Epidermal melanocyte (primary cell): Measurements from ENCODE around the gene FSTL4.
"Not testable (repeated sequence)": the region's sequence is repeated elsewhere in the genome, so short reads cannot be mapped to it uniquely, and the experiment has no call there.

Experiments
- DNase-seq: peaks from one replicate; pipeline ENCODE4 v3.0.0; 2011; ENCODE audit warnings: low spot score; ENCODE audit not compliant: insufficient read length

The FSTL4 gene

DNA sequence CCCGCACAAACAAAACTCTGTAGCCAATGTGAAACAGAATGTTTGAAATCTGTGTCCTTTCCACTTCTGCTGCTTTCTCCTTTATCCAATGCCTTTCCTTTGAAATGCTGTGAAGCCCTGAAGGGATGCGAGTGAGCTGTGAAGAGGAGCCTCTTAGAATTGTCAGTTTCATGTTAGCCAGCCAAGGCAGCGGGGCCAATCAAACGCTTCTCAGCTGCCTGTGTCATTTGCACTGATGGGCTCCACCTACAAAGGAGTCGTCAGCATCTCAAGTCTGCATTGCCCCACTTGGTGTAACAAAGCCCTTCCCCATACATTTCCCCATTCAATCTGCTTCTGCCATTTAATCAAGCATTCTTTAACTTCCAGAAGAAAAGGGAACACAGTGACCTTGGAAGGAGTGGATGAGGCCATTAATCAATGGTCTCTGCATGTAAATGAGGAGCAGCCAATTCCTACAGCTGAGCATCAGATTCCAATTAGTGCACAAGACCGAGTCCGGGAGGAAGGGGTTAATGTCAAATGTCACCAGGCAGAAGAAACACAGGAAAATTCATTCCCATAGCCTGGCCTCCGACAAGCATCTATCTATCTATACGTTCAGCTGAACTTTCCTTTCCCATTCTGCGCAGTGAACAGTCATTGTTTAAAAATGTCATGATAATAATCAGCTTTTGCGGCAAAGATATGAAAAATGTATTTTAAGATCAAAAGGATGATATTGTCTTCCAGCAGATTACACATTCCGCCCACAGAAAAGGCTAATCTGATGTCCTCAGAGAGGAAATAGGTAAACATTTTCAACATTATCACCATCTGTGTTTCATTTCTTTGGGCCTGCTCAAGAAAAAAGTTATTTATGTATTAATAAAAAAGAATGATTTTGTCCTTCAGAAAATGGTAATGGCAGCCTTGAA is 154.6 kb downstream of the FSTL4 start:
- DNase-seq = no peak

GRCh38 chr5:133456933-133457402 is 155.4 kb downstream of the FSTL4 start:
- peak; percentile 25 for DNase-seq

DNA sequence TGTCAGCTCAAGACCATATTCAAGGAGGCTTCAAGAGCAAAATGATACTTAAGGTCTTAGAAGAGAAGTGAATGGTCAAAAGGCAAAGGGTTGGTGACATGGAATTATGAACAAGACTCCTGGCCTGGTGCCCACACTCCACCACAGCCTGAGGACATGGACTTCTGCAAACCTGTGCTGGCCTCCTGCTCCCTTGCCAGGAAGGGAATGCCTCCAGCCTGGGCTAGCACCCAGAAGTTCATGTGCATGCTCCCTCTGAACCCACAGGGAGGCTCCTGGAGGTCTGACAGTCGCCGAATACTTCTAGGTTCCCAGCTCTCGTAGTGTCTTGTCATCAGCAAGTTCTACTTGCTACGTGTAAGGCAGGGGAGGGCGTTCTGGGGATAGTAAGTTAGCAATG is 156.7 kb downstream of the FSTL4 start:
- no peak for DNase-seq

GRCh38 chr5:133454442-133454841 is 157.9 kb downstream of the FSTL4 start:
- DNase-seq = no peak

DNA sequence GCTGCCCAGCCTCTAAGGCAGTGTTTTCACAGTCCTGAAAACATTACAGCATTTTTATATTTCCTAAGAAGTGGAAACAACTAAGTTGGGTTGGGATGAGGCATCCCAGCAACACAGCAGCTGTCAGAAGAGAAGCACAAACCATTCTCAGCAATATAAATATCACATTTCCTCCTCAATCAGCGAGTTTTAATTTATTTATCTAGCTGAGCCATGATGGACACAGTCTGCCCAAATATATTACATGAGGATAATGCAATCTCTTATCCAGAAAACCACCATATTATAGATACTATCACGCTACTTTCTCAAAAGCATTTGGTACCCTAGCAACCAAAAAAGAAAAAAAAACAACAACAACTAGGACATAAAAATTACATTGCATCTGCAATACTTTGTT is 158.5 kb downstream of the FSTL4 start:
- no peak for DNase-seq

GRCh38 chr5:133453084-133453780 is 159.1 kb downstream of the FSTL4 start:
- no peak for DNase-seq

DNA sequence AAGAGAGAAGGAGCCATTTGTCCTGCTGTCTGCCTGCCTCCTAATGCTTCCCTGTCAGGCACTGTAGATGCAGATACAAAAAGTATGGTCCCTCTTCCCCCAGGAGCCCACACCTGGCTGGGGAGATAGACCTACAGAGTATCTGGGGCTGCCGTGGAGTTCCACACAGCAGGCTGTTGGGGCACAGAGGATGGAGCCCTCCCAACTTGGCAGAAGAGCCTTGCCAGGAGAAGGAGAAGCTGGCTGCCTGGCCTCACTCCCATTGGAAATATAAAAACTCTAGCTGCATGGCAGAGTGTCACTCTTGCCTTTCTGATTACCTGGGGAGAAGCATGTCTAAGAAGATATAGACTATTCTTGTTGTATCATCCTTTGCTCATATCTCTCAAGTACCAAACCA is 160.4 kb downstream of the FSTL4 start:
- DNase-seq = no peak

GRCh38 chr5:133450286-133450685 is 162.1 kb downstream of the FSTL4 start:
- no peak for DNase-seq

- DNase-seq = no peak
These were observed 163.2 kb downstream of the FSTL4 start for GRCh38 chr5:133449181-133449580.

- DNase-seq = no peak
These were observed 165.9 kb downstream of the FSTL4 start for GRCh38 chr5:133446440-133446839.

DNA sequence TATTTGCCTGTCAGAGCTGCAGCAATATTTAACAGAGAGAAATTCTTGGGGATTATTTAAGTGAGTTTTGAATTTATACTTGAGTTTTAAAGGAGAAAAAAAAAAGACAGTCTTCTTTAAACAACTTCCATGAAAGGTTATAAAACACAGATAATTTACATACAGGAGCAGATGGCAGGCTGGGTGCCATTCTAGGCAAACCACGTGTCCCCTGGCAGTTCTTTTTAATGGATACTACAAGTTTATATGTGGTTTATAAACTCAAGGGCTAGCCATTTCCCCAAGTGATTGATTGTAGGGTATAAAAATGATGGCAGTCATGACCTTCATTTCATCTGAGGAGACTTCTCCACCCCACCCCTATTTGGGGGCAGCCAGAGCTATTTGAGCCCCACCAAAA is 166.6 kb downstream of the FSTL4 start:
- DNase-seq = no peak

DNA sequence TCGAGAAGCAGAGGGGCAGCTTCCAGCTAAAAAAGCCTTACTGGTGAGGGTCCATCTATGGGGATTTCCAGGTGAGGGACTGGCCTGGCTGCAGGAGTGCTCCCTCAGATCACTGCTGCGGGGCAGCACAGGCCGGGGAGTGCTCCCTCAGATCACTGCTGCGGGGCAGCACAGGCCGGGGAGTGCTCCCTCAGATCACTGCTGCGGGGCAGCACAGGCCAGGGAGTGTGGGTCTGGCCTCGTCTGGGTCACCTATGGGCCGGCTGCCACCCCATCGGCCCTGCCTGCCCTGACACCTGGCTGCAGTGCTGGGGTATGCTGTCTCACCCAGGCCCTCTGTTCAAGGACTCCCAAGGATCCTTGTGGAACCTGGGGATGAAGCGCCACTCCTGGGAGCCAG is 167.1 kb downstream of the FSTL4 start:
- DNase-seq = not testable (repeated sequence)

DNA sequence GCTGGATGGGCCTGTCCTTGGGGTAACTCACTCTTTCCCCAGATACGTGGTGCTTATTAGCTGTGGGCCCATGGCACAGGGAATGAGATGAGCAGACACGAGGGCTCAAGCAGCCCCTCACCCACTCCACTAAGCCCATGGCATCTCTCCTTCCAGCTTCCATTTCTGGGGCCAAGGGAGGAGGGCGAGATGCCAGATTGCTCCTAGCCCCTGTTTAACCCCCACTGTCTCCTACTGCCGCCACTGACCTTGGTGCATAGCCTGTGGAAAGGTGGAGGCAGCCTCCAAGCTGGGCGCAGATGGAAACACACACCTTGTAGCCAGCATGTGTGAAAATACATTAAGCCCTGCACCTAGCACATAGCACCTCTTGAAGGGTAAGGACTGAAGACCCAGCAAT is 167.6 kb downstream of the FSTL4 start:
- no peak for DNase-seq

- no peak for DNase-seq
These were observed 171.1 kb downstream of the FSTL4 start for GRCh38 chr5:133441166-133441815.

DNA sequence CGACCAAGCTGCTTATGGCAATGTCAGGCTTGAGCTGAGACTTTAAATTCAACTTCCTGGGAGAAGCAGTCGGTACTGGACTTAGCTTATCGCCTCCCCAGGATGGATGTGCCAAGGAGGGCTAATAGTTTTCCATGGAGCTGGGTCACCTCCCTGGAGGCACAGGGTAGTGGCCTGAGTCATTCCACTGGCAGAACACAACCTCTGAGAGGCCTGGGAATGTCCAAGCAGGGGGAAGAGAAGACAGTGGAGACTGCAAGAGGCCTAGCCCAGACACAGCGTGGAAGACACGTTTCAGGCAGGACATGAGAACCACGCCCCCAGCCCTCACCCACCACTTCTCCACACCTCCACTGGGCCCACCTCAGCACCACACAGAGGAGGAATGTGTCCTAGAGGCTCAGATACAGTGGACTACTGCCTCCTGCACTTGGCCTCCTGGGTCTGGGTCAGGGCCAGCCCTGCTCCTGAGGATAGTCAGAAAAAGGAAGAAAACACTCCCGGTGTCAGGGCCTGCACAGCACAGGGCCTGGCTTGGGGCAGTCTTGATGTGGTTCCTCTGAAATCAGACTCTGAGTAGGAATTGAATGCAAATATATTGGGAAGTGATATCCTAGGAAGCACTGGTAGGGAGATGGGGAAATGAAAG is 171.8 kb downstream of the FSTL4 start:
- no peak for DNase-seq

DNA sequence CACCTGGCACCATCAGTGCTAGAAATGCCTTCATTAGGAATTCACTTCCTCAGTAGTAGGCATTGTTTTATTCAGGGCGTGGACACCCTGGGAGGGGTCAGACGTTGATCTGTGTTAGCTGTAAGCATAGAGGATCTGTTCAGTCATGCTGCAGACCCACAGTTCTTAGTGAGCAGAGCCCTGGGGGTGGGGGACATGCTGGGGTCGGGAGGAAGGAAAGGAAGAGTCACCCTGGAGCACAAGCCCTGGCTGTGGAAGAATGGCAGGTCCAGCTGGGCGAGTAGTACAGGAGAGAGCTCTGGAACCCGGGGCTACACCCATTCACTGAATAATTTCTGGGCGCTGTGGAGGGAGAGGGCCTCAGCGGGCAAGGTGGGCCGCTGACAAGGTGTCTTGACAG is 172.5 kb downstream of the FSTL4 start:
- no peak for DNase-seq

DNA sequence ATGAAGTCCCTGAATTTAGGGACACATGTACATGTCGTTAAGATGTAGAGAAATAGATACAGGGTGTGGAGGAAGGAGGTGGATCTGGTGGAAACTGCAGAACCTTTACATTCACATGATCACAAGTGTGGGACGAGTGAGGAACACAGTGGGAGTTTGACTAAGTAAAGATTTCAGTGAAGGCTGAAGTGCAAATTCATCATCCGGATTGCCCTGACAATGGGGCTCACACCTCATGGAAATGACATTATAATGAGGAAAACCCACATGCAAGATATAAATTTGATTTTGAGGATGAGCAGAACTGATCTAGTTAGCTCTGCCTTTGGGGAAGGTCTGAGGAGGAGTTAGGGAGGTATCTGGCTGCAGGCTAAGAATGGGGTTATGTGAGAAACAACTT is 173.9 kb downstream of the FSTL4 start:
- no peak for DNase-seq

- DNase-seq = no peak
These were observed 178.0 kb downstream of the FSTL4 start for GRCh38 chr5:133434336-133434735.

DNA sequence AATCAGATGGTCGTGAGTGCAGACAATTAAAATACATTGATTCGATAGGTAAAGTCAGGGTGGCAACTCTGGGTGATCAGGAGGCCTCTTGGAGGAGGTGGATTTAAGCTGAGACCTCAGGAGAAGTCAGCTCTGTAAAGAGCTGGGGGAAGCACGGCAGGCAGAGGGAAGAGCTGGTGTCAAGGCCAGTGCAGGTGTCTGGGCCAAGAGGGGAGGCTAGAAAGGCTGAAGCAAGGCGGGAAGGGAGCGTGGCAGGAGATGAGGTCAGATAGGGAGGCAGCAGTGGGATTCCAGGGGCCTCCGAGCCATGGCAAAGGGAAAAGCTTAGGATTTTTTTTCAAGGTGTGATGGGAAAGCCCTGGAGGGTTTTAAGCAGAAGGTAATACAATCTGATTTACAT is 178.7 kb downstream of the FSTL4 start:
- no peak for DNase-seq

- DNase-seq = no peak
These were observed 179.3 kb downstream of the FSTL4 start for GRCh38 chr5:133432956-133433532.

- no peak for DNase-seq
These were observed 180.9 kb downstream of the FSTL4 start for GRCh38 chr5:133431326-133431865.
